Measurements from ENCODE around the gene CLDN15. TPM values are rescaled to one million over a fixed set of nuclear protein-coding genes. Genes with fewer than 3 reads are reported as not detected.
"Not testable (repeated sequence)": the region's sequence is repeated elsewhere in the genome, so short reads cannot be mapped to it uniquely, and the experiment has no call there.

CLDN15 gene, protein sequence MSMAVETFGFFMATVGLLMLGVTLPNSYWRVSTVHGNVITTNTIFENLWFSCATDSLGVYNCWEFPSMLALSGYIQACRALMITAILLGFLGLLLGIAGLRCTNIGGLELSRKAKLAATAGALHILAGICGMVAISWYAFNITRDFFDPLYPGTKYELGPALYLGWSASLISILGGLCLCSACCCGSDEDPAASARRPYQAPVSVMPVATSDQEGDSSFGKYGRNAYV
- total RNA-seq, result 8.6 TPM

DNA sequence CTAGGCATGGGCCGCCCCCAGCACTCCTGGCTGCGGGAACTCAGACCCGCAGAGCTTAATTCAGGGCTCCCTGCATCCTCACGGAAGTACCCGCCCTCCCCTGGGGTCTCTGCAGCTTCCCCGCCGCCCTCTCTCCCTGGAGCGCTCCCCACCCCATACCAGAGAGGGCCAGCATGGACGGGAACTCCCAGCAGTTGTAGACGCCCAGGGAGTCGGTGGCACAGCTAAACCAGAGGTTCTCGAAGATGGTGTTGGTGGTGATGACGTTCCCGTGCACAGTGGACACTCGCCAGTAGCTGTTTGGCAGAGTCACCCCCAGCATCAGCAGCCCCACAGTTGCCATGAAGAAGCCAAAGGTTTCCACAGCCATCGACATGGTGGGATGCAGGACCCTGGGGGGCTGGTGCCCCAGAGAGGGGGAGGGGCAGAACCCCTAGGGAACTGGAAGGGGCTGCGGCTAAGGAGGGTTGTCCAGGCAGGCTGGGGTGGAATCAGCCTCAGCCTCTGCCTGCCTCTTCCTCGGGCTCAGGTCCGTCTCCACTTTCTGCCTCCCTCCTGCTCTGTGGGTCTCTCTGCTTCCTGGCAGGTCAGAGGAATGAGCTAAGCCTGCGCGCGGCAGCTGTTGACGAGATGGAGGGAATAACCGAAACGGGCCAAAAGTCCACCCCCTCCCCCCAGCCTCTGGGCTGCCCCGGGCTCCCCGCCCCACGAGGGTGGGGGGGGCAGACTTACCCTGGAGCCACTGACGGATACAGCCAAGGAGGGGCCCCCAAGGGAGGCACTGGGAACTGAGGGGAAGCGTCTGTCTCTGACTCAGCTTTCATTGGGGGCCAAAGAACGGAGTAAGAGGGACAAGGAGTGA lies at the start of gene CLDN15:
Gene CLDN15 (minus strand): TSS at position 597 of the 862 bp plus-strand sequence. CDS start 221 bp downstream, at position 376.
- no peaks in the 10 kb centered on the region for H3K27me3 ChIP-seq
- H3K9me3 ChIP-seq, result no peaks in the 10 kb centered on the region
- peaks cover 0 to 17% of the 10 kb centered on the region in 2 donors for H3K36me3 ChIP-seq
- peaks cover 55% of the 10 kb centered on the region for H3K4me1 ChIP-seq
- intact Hi-C loops (cut with DNase I), result no loop called here
- peak within 1 kb of the TSS; percentile 84 for H3K27ac ChIP-seq
- no peak for DNase-seq (ENCODE audit: extremely low spot score in 2 of 2)
- H3K4me3 ChIP-seq, result peak within 1 kb of the TSS; percentile 15 to 30
- TF ChIP-seq CTCF (IDR thresholded peaks at IDR 0.05), result no peak
- peak in 1 of 2 donors; percentile 46 for TF ChIP-seq POLR2AphosphoS5 (IDR thresholded peaks at IDR 0.05; ENCODE audit: insufficient read depth in 1 of 2, low read depth in 1 of 2)
- TF ChIP-seq POLR2A (IDR thresholded peaks at IDR 0.05), result no peak

- DNase-seq (ENCODE audit: extremely low spot score in 2 of 2), result no peak
- intact Hi-C loops (cut with DNase I), result loop anchor here (10.0 kb wide), 1 partner anchor 92 kb away; no protein-coding TSS in a partner anchor
- TF ChIP-seq POLR2A (IDR thresholded peaks at IDR 0.05), result no peak
- no peak for TF ChIP-seq POLR2AphosphoS5 (IDR thresholded peaks at IDR 0.05; ENCODE audit: insufficient read depth in 1 of 2, low read depth in 1 of 2)
- no peak for TF ChIP-seq CTCF (IDR thresholded peaks at IDR 0.05)
- H3K27ac ChIP-seq, result no peak overlapping the region
- H3K9me3 ChIP-seq, result no peaks in the 10 kb centered on the region
- no peaks in the 10 kb centered on the region for H3K27me3 ChIP-seq
- H3K4me3 ChIP-seq, result no peak overlapping the region
- no peaks in the 10 kb centered on the region for H3K36me3 ChIP-seq
- no peaks in the 10 kb centered on the region for H3K4me1 ChIP-seq
These were observed 49.4 kb upstream of the CLDN15 start for GRCh38 chr7:101287032-101287431.

- H3K9me3 ChIP-seq; H3K27ac ChIP-seq; H3K4me3 ChIP-seq; H3K4me1 ChIP-seq; H3K36me3 ChIP-seq; DNase-seq (ENCODE audit: extremely low spot score in 2 of 2); H3K27me3 ChIP-seq: not testable (repeated sequence)
- intact Hi-C loops (cut with DNase I), result loop anchor here (10.0 kb wide), 1 partner anchor 91 kb away; no protein-coding TSS in a partner anchor
These were observed 48.3 kb upstream of the CLDN15 start for GRCh38 chr7:101285880-101286279.

- Histone ChIP-seq H3K4me1 (no peaks in the 10 kb centered on the region), H3K27me3 (no peaks in the 10 kb centered on the region), H3K9me3 (no peaks in the 10 kb centered on the region), H3K27ac (no peak overlapping the region), H3K36me3 (no peaks in the 10 kb centered on the region), H3K4me3 (no peak overlapping the region)
- intact Hi-C loops (cut with DNase I), result loop anchor here (10.0 kb wide), 1 partner anchor 90 kb away; no protein-coding TSS in a partner anchor
- no peak for DNase-seq (ENCODE audit: extremely low spot score in 2 of 2)
- TF ChIP-seq CTCF (IDR thresholded peaks at IDR 0.05) (no peak), POLR2AphosphoS5 (IDR thresholded peaks at IDR 0.05; ENCODE audit: insufficient read depth in 1 of 2, low read depth in 1 of 2) (no peak)
These were observed 47.6 kb upstream of the CLDN15 start for GRCh38 chr7:101285171-101285570.

DNA sequence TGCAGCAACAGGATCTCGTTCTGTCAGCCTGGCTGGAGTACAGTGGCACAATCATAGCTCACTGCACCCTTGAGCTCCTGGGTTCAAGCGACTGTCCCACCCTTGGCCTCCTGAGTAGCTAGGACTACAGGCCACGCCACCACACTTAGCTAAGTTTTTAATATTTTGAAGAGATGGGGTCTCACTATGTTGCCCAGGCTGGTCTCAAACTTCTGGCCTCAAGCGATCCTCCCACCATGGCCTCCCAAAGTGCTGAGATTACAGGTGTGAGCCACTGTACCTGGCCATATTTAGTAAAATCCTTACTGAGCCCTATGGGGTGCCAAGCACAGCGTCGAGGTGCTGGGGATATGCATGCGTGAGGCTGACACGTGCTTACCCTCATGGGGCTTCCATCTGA lies 43.3 kb upstream of the CLDN15 start:
- H3K4me3 ChIP-seq; H3K4me1 ChIP-seq; H3K27me3 ChIP-seq; H3K27ac ChIP-seq; H3K9me3 ChIP-seq; H3K36me3 ChIP-seq; DNase-seq (ENCODE audit: extremely low spot score in 2 of 2): not testable (repeated sequence)
- intact Hi-C loops (cut with DNase I), result loop anchor here (10.0 kb wide), 1 partner anchor 86 kb away; no protein-coding TSS in a partner anchor

Measured in vagina (tissue), 2 donors.